Measurements from ENCODE around the gene SLC28A3. TPM values are rescaled to one million over a fixed set of nuclear protein-coding genes. Genes with fewer than 3 reads are reported as not detected.

The SLC28A3 gene
- total and polyA plus RNA-seq, 2 of the 8 experiments (the other 6 are each of a cell fraction or from before 2014, with no cell fraction given) = 0.02 TPM; not detected in 1

DNA sequence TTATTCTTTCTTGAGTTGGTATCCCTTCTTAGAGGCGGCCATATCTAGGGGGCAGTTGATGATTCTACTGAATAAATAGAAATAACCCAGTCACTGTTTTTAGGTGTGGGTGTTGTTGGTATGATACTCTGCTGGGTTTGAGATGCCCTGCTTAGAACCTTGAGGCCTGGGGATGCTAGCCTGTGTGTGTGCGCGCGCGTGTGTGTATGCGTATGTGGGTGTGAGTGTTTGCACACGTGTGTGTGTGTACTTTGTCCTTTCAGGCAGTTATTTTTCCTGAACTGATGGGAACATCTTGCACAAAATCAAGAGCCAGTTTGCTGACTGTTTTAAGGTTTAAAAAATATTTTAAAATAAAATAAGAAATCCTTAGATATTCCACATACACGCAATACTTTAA, 3.3 kb downstream of the SLC28A3 start:
- H2BK20ac ChIP-seq (ENCODE audit: low read length) = no peak overlapping the region
- H4K20me1 ChIP-seq (replicated peaks in 1 of 2; ENCODE audit: control insufficient read depth in 1 of 2, insufficient read depth in 2 of 2, low read length in 2 of 2) = no peaks in the 10 kb centered on the region
- no peak overlapping the region for H3K4me2 ChIP-seq (ENCODE audit: insufficient read depth in 1 of 2, low read depth in 2 of 2, low read length in 2 of 2)
- no peak overlapping the region for H4K5ac ChIP-seq (ENCODE audit: insufficient read length, low read depth, low read length)
- no peak overlapping the region for H2AFZ ChIP-seq (ENCODE audit: low read length)
- H3K4ac ChIP-seq (replicated peaks; ENCODE audit: insufficient read length, low read depth, low read length) = no peak overlapping the region
- FAIRE-seq = no peak
- H4K8ac ChIP-seq (ENCODE audit: extremely low read depth, insufficient read depth, low read length) = no peak overlapping the region
- CTCF ChIA-PET (ENCODE audit: partially characterized antibody) = no interaction called here
- no peaks in the 10 kb centered on the region for H3K9me3 ChIP-seq (ENCODE audit: insufficient read depth in 2 of 2, low read depth in 1 of 2, low read length in 1 of 2)
- H3K9ac ChIP-seq (replicated peaks in 1 of 4; ENCODE audit: extremely low read depth in 1 of 4, low read depth in 3 of 4, low read length in 3 of 4) = no peak overlapping the region
- H3K56ac ChIP-seq (replicated peaks; ENCODE audit: insufficient read length, low read depth, low read length) = no peak overlapping the region
- H3K14ac ChIP-seq (ENCODE audit: insufficient read length) = no peak overlapping the region
- no peak overlapping the region for H3K23ac ChIP-seq (ENCODE audit: insufficient read length)
- H2BK5ac ChIP-seq (ENCODE audit: low read depth, low read length) = no peak overlapping the region
- no peak overlapping the region for H2BK15ac ChIP-seq (ENCODE audit: low read length)
- DNase-seq (ENCODE audit: low read depth in 1 of 2, low spot score in 2 of 2) = no peak
- WGBS, 2 experiments (ENCODE audit: extremely low coverage in 1 of 2, insufficient coverage in 1 of 2, insufficient read length in 1 of 2, insufficient replicate concordance in 2 of 2, low coverage in 1 of 2, low lambda C conversion rate in 2 of 2, missing lambda C conversion rate in 1 of 2) = 96% methylated on average over 8 of the region's 8 CpGs; no CpG with 5 or more reads in 1 of the 2 experiments
- no peaks in the 10 kb centered on the region for H3K27me3 ChIP-seq (replicated peaks in 1 of 4; ENCODE audit: control insufficient read depth in 3 of 4, extremely low read depth in 1 of 4, insufficient read depth in 3 of 4, low read length in 3 of 4)
- H3K79me2 ChIP-seq (ENCODE audit: control insufficient read depth in 1 of 2, insufficient read depth in 2 of 2, low read length in 2 of 2) = no peaks in the 10 kb centered on the region
- H4K91ac ChIP-seq (replicated peaks; ENCODE audit: insufficient read length, low read length) = no peak overlapping the region
- no peaks in the 10 kb centered on the region for H3K36me3 ChIP-seq (ENCODE audit: control insufficient read depth in 2 of 4, insufficient read depth in 4 of 4, low read length in 3 of 4)
- H3K4me1 ChIP-seq (replicated peaks in 1 of 4; ENCODE audit: control insufficient read depth in 3 of 4, insufficient read depth in 4 of 4, low read length in 3 of 4) = peaks cover 0 to 3% (median 0%) of the 10 kb centered on the region in 4 experiments; a peak in 3 of 7 replicates
- H2AK5ac ChIP-seq (ENCODE audit: low read depth, low read length) = no peak overlapping the region
- POLR2A ChIA-PET (ENCODE audit: partially characterized antibody) = no interaction called here
- no peak overlapping the region for H3K18ac ChIP-seq (ENCODE audit: extremely low read depth, low read length)
- no peaks in the 10 kb centered on the region for H3K79me1 ChIP-seq (ENCODE audit: low read depth, low read length)
- no peak overlapping the region for H3K27ac ChIP-seq (ENCODE audit: low read depth, low read length)
- no peak overlapping the region for H3K4me3 ChIP-seq (ENCODE audit: extremely low read depth in 1 of 4, insufficient read depth in 2 of 4, low read depth in 3 of 4, low read length in 4 of 4)
- no peak overlapping the region for H2BK120ac ChIP-seq (replicated peaks; ENCODE audit: low read depth, low read length)
- no peak overlapping the region for H2BK12ac ChIP-seq (ENCODE audit: low read depth, low read length)
- H3K23me2 ChIP-seq (ENCODE audit: low read depth, low read length) = no peaks in the 10 kb centered on the region
- TF ChIP-seq, protein P1, sequence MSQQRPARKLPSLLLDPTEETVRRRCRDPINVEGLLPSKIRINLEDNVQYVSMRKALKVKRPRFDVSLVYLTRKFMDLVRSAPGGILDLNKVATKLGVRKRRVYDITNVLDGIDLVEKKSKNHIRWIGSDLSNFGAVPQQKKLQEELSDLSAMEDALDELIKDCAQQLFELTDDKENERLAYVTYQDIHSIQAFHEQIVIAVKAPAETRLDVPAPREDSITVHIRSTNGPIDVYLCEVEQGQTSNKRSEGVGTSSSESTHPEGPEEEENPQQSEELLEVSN (IDR thresholded peaks at IDR 0.05) = no peak
- TF ChIP-seq KDM1A (IDR thresholded peaks at IDR 0.05; ENCODE audit: borderline replicate concordance, low read length) (no peak), FOSL1 (IDR thresholded peaks at IDR 0.05; ENCODE audit: insufficient read depth, low read depth, low read length) (no peak), SP4 (IDR thresholded peaks at IDR 0.05; ENCODE audit: low read length) (no peak), SUZ12 (IDR thresholded peaks at IDR 0.05; ENCODE audit: low read length) (no peak), SAP30 (IDR thresholded peaks at IDR 0.05; ENCODE audit: insufficient read depth, insufficient replicate concordance, low read length) (no peak), SRF (IDR thresholded peaks at IDR 0.05; ENCODE audit: low read depth, low read length) (no peak), ZNF274 (IDR thresholded peaks at IDR 0.05; ENCODE audit: borderline replicate concordance, extremely low read depth, low read length) (no peak), CBX5 (IDR thresholded peaks at IDR 0.05; ENCODE audit: low read depth, low read length) (no peak), POU5F1 (IDR thresholded peaks at IDR 0.05; ENCODE audit: low read depth, low read length) (no peak), BACH1 (IDR thresholded peaks at IDR 0.05; ENCODE audit: low read length) (no peak)
- TF ChIP-seq, protein P2, sequence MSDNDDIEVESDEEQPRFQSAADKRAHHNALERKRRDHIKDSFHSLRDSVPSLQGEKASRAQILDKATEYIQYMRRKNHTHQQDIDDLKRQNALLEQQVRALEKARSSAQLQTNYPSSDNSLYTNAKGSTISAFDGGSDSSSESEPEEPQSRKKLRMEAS (IDR thresholded peaks at IDR 0.05) = no peak
- TF ChIP-seq, protein P3, sequence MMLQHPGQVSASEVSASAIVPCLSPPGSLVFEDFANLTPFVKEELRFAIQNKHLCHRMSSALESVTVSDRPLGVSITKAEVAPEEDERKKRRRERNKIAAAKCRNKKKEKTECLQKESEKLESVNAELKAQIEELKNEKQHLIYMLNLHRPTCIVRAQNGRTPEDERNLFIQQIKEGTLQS (IDR thresholded peaks at IDR 0.05; ENCODE audit: insufficient read depth, low read depth, low read length) = no peak
